K562 (cell line): ENCODE data around the gene NOTCH1. TPM values are rescaled to one million over a fixed set of nuclear protein-coding genes. Genes with fewer than 3 reads are reported as not detected.

ENCODE experiments used
- CBX2 ChIP-seq: fragments of 200-600 bp; sonication (generic); IDR thresholded peaks from one replicate; pipeline ENCODE4 v1.6.1; 2012; ENCODE audit warnings: mild to moderate bottlenecking, low read length, inconsistent platforms; ENCODE audit not compliant: insufficient read depth, poor library complexity, severe bottlenecking
- CBX3 ChIP-seq, 2 experiments: IDR thresholded peaks; 1 replicate in 1 of 2; 2 replicates in 1 of 2; pipeline ENCODE4 v1.6.1; 2012; ENCODE audit warnings: inconsistent platforms in 2 of 2, low read length in 2 of 2, borderline replicate concordance in 1 of 2, control low read depth in 1 of 2
- GATAD2B ChIP-seq: fragments of 450-650 bp; IDR thresholded peaks from 2 replicates; pipeline ENCODE4 v1.6.1; 2017; ENCODE audit warnings: mild to moderate bottlenecking, borderline replicate concordance
- HDAC1 ChIP-seq, 2 experiments: fragments of 450-650 bp; IDR thresholded peaks; 2 replicates each; pipeline ENCODE4 v1.6.1; 2016 to 2017; ENCODE audit warnings: inconsistent platforms in 1 of 2, mild to moderate bottlenecking in 1 of 2, moderate library complexity in 1 of 2
- HNRNPLL ChIP-seq: fragments of 200-400 bp; formaldehyde crosslinking; IDR thresholded peaks from 2 replicates; pipeline ENCODE4 v1.6.1; 2017; ENCODE audit warnings: low read length, low read depth, mild to moderate bottlenecking; ENCODE audit not compliant: poor library complexity, severe bottlenecking
- PRDM10 ChIP-seq: fragments of 450-650 bp; IDR thresholded peaks from 2 replicates; pipeline ENCODE4 v1.6.1; 2018; ENCODE audit not compliant: partially characterized antibody
- ZBTB5 ChIP-seq: fragments of 450-650 bp; IDR thresholded peaks from 2 replicates; pipeline ENCODE4 v1.6.1; 2017; ENCODE audit warnings: antibody characterized with exemption
- ZBTB8A ChIP-seq: fragments of 450-650 bp; IDR thresholded peaks from 2 replicates; pipeline ENCODE4 v1.6.1; 2018; ENCODE audit warnings: mild to moderate bottlenecking, moderate library complexity; ENCODE audit not compliant: partially characterized antibody
- ZC3H11A ChIP-seq: IDR thresholded peaks from 2 replicates; pipeline ENCODE4 v1.6.1; 2012; ENCODE audit warnings: low read depth, low read length, improper control_type of control experiment
- ZNF217 ChIP-seq: sonication (generic); formaldehyde crosslinking; IDR thresholded peaks from 2 replicates; pipeline ENCODE4 v1.8.0; 2022; ENCODE audit warnings: mild to moderate bottlenecking, missing genetic modification reagents
- ZNF766 ChIP-seq: fragments of 200-800 bp; sonication (Bioruptor generic); conservative IDR thresholded peaks from 2 replicates; pipeline ENCODE4 v1.6.1; 2016; ENCODE audit warnings: missing genetic modification characterization, missing compliant biosample characterization
- polyA plus RNA-seq, 8 experiments: library from polyadenylated mRNA; depleted of rRNA in 4 of 8; stranded (reverse) in 5 of 8; unstranded in 3 of 8; fragments of >200 nt; fragmentation: Nextera tagmentation in 2 of 8; fragmentation: Illumina TruSeq in 1 of 8; extraction: Ambion mirVana in 2 of 8; extraction: Trizol in 1 of 8; gene quantifications; 2 replicates each; pipeline versions ENCODE4 v1.2.1 to v1.2.3, GENCODE V29; 2011 to 2014; ENCODE audit warnings: inconsistent platforms in 1 of 8, missing spikeins in 1 of 8
- total RNA-seq, 7 experiments: library from RNA; depleted of rRNA in 6 of 7; stranded (reverse); fragments of >200 nt in 6 of 7; fragmentation: Illumina TruSeq in 2 of 7; extraction: Trizol in 2 of 7; gene quantifications; 2 replicates each; pipeline versions ENCODE4 v1.2.1 to v1.2.3, GENCODE V29; 2011 to 2021; ENCODE audit warnings: low replicate concordance in 1 of 7
- TF ChIP-seq, protein P1 (sequence below): fragments of 450-650 bp; formaldehyde crosslinking; IDR thresholded peaks from 2 replicates; pipeline ENCODE4 v1.4.0; 2020; ENCODE audit warnings: mild to moderate bottlenecking
- TF ChIP-seq, protein P2 (sequence below): sonication (generic); formaldehyde crosslinking; IDR thresholded peaks from 2 replicates; pipeline ENCODE4 v1.8.0; 2022; ENCODE audit warnings: mild to moderate bottlenecking, missing genetic modification reagents
- TF ChIP-seq, protein P3 (sequence below): fragments of 450-650 bp; formaldehyde crosslinking; IDR thresholded peaks from 2 replicates; pipeline ENCODE4 v1.4.0; 2020; ENCODE audit warnings: mild to moderate bottlenecking, moderate library complexity

The NOTCH1 gene
- total and polyA plus RNA-seq, 9 of the 15 experiments (the other 6 are each of a cell fraction or from before 2014, with no cell fraction given): 0.03 to 31.4 (median 2.3) TPM

DNA sequence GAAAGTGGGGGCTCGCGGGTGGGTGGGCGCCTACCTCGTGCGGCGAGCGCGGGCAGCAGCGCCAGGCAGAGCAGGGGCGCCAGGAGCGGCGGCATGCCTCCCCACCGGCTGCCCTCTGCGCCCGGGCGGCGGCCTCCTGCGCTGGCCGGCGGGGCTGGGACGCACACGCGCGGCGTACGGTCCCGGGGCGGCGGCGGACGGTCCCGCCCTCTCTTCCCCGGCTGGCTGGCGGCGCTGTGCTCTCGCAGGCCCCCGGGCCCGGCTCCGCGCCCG, 220 bp downstream of the NOTCH1 start (continued):
- TF ChIP-seq GATAD2B (peak; percentile 19), HNRNPLL (no peak), ZNF766 (CRISPR knock-in tag) (no peak; the same call in 1 of the 2 replicates), CBX3 (IDR thresholded peaks at IDR 0.05; ENCODE audit: borderline replicate concordance in 1 of 2, low read length in 2 of 2) (no peak), PRDM10 (no peak), ZBTB5 (no peak), ZNF217 (CRISPR knock-in tag) (no peak), CBX2 (no peak), ZC3H11A (no peak), ZBTB8A (no peak), HDAC1 (IDR thresholded peaks at IDR 0.05) (no peak)
- TF ChIP-seq, protein P1, sequence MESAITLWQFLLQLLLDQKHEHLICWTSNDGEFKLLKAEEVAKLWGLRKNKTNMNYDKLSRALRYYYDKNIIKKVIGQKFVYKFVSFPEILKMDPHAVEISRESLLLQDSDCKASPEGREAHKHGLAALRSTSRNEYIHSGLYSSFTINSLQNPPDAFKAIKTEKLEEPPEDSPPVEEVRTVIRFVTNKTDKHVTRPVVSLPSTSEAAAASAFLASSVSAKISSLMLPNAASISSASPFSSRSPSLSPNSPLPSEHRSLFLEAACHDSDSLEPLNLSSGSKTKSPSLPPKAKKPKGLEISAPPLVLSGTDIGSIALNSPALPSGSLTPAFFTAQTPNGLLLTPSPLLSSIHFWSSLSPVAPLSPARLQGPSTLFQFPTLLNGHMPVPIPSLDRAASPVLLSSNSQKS (CRISPR knock-in tag): no peak
- TF ChIP-seq, protein P2, sequence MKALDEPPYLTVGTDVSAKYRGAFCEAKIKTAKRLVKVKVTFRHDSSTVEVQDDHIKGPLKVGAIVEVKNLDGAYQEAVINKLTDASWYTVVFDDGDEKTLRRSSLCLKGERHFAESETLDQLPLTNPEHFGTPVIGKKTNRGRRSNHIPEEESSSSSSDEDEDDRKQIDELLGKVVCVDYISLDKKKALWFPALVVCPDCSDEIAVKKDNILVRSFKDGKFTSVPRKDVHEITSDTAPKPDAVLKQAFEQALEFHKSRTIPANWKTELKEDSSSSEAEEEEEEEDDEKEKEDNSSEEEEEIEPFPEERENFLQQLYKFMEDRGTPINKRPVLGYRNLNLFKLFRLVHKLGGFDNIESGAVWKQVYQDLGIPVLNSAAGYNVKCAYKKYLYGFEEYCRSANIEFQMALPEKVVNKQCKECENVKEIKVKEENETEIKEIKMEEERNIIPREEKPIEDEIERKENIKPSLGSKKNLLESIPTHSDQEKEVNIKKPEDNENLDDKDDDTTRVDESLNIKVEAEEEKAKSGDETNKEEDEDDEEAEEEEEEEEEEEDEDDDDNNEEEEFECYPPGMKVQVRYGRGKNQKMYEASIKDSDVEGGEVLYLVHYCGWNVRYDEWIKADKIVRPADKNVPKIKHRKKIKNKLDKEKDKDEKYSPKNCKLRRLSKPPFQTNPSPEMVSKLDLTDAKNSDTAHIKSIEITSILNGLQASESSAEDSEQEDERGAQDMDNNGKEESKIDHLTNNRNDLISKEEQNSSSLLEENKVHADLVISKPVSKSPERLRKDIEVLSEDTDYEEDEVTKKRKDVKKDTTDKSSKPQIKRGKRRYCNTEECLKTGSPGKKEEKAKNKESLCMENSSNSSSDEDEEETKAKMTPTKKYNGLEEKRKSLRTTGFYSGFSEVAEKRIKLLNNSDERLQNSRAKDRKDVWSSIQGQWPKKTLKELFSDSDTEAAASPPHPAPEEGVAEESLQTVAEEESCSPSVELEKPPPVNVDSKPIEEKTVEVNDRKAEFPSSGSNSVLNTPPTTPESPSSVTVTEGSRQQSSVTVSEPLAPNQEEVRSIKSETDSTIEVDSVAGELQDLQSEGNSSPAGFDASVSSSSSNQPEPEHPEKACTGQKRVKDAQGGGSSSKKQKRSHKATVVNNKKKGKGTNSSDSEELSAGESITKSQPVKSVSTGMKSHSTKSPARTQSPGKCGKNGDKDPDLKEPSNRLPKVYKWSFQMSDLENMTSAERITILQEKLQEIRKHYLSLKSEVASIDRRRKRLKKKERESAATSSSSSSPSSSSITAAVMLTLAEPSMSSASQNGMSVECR (CRISPR knock-in tag): peak; percentile 39; the same call in 1 of the 2 replicates
- TF ChIP-seq, protein P3, sequence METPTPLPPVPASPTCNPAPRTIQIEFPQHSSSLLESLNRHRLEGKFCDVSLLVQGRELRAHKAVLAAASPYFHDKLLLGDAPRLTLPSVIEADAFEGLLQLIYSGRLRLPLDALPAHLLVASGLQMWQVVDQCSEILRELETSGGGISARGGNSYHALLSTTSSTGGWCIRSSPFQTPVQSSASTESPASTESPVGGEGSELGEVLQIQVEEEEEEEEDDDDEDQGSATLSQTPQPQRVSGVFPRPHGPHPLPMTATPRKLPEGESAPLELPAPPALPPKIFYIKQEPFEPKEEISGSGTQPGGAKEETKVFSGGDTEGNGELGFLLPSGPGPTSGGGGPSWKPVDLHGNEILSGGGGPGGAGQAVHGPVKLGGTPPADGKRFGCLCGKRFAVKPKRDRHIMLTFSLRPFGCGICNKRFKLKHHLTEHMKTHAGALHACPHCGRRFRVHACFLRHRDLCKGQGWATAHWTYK (CRISPR knock-in tag): no peak
